Glutamatergic neuron (in vitro differentiated cells): ENCODE data around the gene SUMO4. TPM values are rescaled to one million over a fixed set of nuclear protein-coding genes. Genes with fewer than 3 reads are reported as not detected.

Experiments used
- DNase-seq: peaks from one replicate; pipeline ENCODE4 v3.0.0; 2022
- H3K27ac Mint-ChIP-seq: one replicate; pipeline ENCODE4 v1.8.0; 2020; ENCODE audit warnings: mild to moderate bottlenecking, mixed read lengths, inconsistent platforms; ENCODE audit not compliant: unreplicated experiment
- H3K27me3 Mint-ChIP-seq: one replicate; pipeline ENCODE4 v1.8.0; 2020; ENCODE audit warnings: mild to moderate bottlenecking, moderate library complexity, mixed read lengths, inconsistent platforms; ENCODE audit not compliant: unreplicated experiment
- H3K36me3 Mint-ChIP-seq: one replicate; pipeline ENCODE4 v1.8.0; 2020; ENCODE audit warnings: mild to moderate bottlenecking, mixed read lengths, inconsistent platforms; ENCODE audit not compliant: unreplicated experiment
- H3K4me1 Mint-ChIP-seq: one replicate; pipeline ENCODE4 v1.8.0; 2020; ENCODE audit warnings: mild to moderate bottlenecking, low read depth, mixed read lengths, inconsistent platforms; ENCODE audit not compliant: unreplicated experiment
- H3K4me3 Mint-ChIP-seq: one replicate; pipeline ENCODE4 v1.8.0; 2020; ENCODE audit warnings: mild to moderate bottlenecking, mixed read lengths, inconsistent platforms; ENCODE audit not compliant: unreplicated experiment
- H3K9me3 Mint-ChIP-seq: one replicate; pipeline ENCODE4 v1.8.0; 2020; ENCODE audit warnings: mild to moderate bottlenecking, moderate library complexity, mixed read lengths, inconsistent platforms; ENCODE audit not compliant: unreplicated experiment
- total RNA-seq: library from RNA; stranded (reverse); fragmentation: NEBNext Ultra II Directional; extraction: Animal tissue kit (Norgen Biotek cat#: 25700); gene quantifications from one replicate; pipeline ENCODE4 v1.2.1, GENCODE V29; 2021; ENCODE audit not compliant: unreplicated experiment
- TF ChIP-seq, protein P1 (sequence below): fragments of 200-600 bp; sonication (generic); IDR thresholded peaks from one replicate; pipeline ENCODE4 v1.5.0; 2021; ENCODE audit not compliant: partially characterized antibody, unreplicated experiment

Gene SUMO4
- total RNA-seq, 1 donor from 2014 or later, result 1.3 TPM

DNA sequence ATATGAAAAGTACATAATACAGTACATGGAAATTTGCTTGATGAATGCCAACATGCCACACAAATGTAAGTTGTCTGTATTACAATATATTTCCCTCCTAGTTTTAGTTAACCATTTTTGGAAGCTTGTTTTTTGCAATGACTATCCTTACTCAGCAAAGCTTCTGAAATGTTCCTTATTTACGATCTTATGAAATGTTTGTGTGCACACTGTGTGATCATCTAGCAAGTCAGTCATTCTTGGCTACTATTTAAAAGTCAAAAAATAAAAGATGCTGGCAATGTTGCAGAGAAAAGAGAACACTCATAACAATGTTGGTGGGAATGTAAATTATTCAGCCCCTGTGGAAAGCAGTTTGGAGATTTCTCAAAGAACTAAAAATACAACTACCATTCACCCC, 33.8 kb downstream of the SUMO4 start:
- Mint-ChIP-seq H3K4me1 (no peaks in the 10 kb centered on the region), H3K27me3 (peaks cover 2% of the 10 kb centered on the region), H3K36me3 (no peaks in the 10 kb centered on the region), H3K9me3 (peaks cover 5% of the 10 kb centered on the region), H3K4me3 (no peak overlapping the region), H3K27ac (no peak overlapping the region)
- TF ChIP-seq, protein P1, sequence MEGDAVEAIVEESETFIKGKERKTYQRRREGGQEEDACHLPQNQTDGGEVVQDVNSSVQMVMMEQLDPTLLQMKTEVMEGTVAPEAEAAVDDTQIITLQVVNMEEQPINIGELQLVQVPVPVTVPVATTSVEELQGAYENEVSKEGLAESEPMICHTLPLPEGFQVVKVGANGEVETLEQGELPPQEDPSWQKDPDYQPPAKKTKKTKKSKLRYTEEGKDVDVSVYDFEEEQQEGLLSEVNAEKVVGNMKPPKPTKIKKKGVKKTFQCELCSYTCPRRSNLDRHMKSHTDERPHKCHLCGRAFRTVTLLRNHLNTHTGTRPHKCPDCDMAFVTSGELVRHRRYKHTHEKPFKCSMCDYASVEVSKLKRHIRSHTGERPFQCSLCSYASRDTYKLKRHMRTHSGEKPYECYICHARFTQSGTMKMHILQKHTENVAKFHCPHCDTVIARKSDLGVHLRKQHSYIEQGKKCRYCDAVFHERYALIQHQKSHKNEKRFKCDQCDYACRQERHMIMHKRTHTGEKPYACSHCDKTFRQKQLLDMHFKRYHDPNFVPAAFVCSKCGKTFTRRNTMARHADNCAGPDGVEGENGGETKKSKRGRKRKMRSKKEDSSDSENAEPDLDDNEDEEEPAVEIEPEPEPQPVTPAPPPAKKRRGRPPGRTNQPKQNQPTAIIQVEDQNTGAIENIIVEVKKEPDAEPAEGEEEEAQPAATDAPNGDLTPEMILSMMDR, result no peak
- DNase-seq, result no peak

DNA sequence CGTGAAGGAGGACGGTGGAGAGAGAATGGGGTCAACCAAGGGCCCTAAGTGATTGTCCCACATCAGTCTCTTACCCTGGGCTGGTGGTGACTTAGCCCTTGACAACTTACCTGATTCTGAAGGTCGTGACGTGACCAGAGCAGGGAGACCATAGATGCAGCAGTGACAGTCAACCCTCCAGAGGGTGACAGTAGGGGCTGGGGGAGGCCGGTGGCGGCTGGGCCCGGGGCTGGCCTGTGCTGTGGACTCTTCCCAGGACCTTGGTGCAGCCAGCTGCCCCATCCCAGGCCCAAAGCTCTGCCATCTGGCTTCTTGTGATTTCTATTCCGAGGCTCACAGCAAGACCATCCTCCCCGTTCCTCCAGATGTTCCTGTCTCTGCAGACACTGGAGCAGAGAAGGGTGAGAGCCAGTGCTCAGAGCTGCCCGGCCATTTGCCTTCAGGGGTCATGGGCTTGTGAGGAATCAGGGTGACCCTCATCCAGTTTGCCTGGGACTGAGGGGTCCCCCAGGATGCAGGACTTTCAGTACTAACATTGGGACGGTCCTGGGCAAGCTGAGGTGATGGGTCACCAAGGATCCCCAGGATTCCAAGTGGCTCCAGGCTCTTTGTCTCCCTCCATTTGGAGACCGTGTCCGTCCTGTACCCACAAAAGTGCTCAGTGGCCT, 36.0 kb downstream of the SUMO4 start:
- Mint-ChIP-seq H3K27ac (no peak overlapping the region), H3K36me3 (no peaks in the 10 kb centered on the region), H3K9me3 (peaks cover 5% of the 10 kb centered on the region), H3K4me3 (no peak overlapping the region), H3K27me3 (peaks cover 2% of the 10 kb centered on the region), H3K4me1 (no peaks in the 10 kb centered on the region)
- DNase-seq, result no peak
- TF ChIP-seq, protein P1, result no peak

DNA sequence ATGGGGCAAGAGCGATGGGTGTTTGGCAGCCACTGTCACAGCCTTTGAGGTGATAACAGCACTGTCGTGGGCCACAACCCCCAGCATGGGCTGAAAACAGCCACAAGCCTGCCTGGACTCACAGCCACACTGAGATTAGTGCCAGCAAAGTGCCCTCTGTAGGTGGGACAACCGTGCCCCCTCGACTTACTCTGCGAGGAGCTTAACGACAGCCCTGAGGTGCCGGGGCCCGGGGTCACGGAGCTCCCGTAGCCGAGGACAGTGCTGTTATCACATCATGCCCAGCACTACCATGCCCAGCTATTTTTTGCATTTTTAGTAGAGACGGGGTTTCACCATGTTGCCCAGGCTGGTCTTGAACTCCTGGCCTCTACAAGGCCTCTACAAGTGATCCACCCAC, 36.6 kb downstream of the SUMO4 start:
- TF ChIP-seq, protein P1, result no peak
- peaks cover 5% of the 10 kb centered on the region for H3K9me3 Mint-ChIP-seq
- H3K27ac Mint-ChIP-seq, result no peak overlapping the region
- peaks cover 2% of the 10 kb centered on the region for H3K27me3 Mint-ChIP-seq
- H3K36me3 Mint-ChIP-seq, result no peaks in the 10 kb centered on the region
- peaks cover 3% of the 10 kb centered on the region for H3K4me1 Mint-ChIP-seq
- DNase-seq, result no peak
- no peak overlapping the region for H3K4me3 Mint-ChIP-seq

DNA sequence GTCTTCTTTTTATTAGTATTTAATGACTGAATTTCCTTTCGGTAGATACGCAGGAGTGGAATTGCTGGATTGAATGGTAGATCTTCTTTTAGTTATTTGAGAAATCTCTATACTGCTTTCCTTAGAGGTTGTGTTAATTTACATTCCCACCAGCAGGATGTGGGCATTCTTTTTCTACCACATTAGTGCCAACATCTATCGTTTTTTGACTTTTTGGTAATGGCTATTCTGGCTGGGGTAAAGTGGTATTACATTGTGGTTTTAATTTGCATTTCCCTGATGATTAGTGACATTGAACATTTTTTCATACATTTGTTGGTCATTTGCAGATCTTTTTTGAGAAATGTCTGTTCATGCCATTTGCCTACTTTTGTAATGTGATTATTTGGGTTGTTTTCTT, 37.1 kb downstream of the SUMO4 start:
- Mint-ChIP-seq H3K27ac (no peak overlapping the region), H3K4me1 (peaks cover 3% of the 10 kb centered on the region), H3K36me3 (no peaks in the 10 kb centered on the region), H3K4me3 (no peak overlapping the region), H3K9me3 (peaks cover 5% of the 10 kb centered on the region), H3K27me3 (peaks cover 2% of the 10 kb centered on the region)
- no peak for DNase-seq
- TF ChIP-seq, protein P1, result no peak

DNA sequence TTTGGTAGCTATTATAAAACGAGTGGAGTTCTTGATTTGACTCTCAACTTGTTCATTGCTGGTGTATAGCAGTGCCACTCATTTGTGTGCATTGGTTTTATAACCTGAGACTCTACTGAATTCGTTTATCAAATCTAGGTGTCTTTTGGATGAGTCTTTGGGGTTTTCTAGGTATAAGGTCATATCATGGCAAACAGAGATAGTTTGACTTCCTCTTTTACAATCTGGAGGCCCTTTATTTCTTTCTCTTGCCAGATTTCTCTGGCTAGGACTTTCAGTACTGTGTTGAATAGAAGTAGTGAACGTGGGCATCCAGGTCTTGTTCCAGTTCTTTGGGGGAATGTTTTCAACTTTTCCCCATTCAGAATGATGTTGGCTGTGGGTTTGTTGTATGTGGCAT, 38.8 kb downstream of the SUMO4 start:
- H3K36me3 Mint-ChIP-seq, result no peaks in the 10 kb centered on the region
- H3K27me3 Mint-ChIP-seq, result peaks cover 2% of the 10 kb centered on the region
- no peak overlapping the region for H3K27ac Mint-ChIP-seq
- no peak for DNase-seq
- TF ChIP-seq, protein P1, result no peak
- H3K4me3 Mint-ChIP-seq, result no peak overlapping the region
- H3K4me1 Mint-ChIP-seq, result peaks cover 3% of the 10 kb centered on the region
- peaks cover 5% of the 10 kb centered on the region for H3K9me3 Mint-ChIP-seq
